ENCODE measurements around the gene EFNA1.

- no peak for TF ChIP-seq CTCF (conservative IDR thresholded peaks at IDR 0.05; ENCODE audit: low read depth, low read length)
- TF ChIP-seq EZH2phosphoT487 (IDR thresholded peaks at IDR 0.05; ENCODE audit: borderline replicate concordance, low read length): no peak
Measured at GRCh38 chr1:155168456-155169210, 41.0 kb downstream of the EFNA1 start.

Data from PC-3 (cell line).